ENCODE measurements around the gene DISC1. TPM values are rescaled to one million over a fixed set of nuclear protein-coding genes. Genes with fewer than 3 reads are reported as not detected.

Gene DISC1
- polyA plus RNA-seq, 3 donors, result 5.5 to 14.7 (median 5.8) TPM

DNA sequence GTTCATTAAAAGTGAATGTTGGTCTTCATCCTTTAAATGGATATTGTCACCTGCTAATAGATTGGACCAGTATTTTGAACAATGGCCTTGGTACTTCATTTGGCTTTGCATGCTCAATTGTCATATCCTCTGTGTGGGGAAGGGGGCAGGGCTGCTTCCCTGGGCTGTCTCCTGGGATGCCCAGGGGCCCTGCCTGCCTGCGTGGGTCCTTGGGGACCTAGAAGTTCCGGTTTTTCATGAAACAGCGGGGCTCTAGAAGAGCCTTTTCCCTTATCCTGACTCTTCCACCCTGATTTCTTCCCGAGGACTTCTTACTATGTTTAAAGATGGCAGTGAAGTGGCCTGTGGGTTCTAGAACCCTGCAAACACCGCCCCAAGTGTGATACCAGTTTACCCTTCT is 97.5 kb downstream of the DISC1 start:
- Histone ChIP-seq H3K4me3 (replicated peaks in 1 of 3; ENCODE audit: low read depth in 2 of 3, low read length in 3 of 3) (no peak overlapping the region), H3K9me3 (replicated peaks in 1 of 2; ENCODE audit: control insufficient read depth in 1 of 2, insufficient read depth in 1 of 2, low read length in 2 of 2) (no peaks in the 10 kb centered on the region), H3K4me2 (replicated peaks; ENCODE audit: extremely low read depth, low read length, poor library complexity, severe bottlenecking) (no peak overlapping the region), H3K36me3 (replicated peaks in 1 of 2; ENCODE audit: control insufficient read depth in 1 of 2, insufficient read depth in 2 of 2, low read length in 2 of 2) (peaks cover 0 to 49% of the 10 kb centered on the region in 2 donors), H3K4me1 (ENCODE audit: control insufficient read depth in 1 of 2, insufficient read depth in 2 of 2, low read length in 2 of 2) (peaks cover 19% of the 10 kb centered on the region in 2 donors), H2AFZ (ENCODE audit: insufficient read depth, low read depth, low read length, poor library complexity, severe bottlenecking) (no peak overlapping the region), H4K20me1 (ENCODE audit: insufficient read depth, low read length) (peaks cover 42% of the 10 kb centered on the region), H3K27ac (ENCODE audit: low read depth in 1 of 2, low read length in 2 of 2) (no peak overlapping the region), H3K79me2 (ENCODE audit: insufficient read depth, low read length) (peaks cover 16% of the 10 kb centered on the region), H3K9ac (ENCODE audit: insufficient read depth, low read length, poor library complexity, severe bottlenecking) (no peak overlapping the region), H3K27me3 (ENCODE audit: control insufficient read depth in 2 of 2, insufficient read depth in 2 of 2, low read length in 2 of 2) (no peaks in the 10 kb centered on the region)
- H3K27ac Mint-ChIP-seq, result peak overlapping the region in 3 of 7 donors; percentile 53 to 76 (median 65)
- peaks cover 22% of the 10 kb centered on the region for H3K4me1 Mint-ChIP-seq
- no peaks in the 10 kb centered on the region for H3K27me3 Mint-ChIP-seq (ENCODE audit: low read depth in 3 of 3)
- DNase-seq, result no peak
- intact Hi-C loops (cut with micrococcal nuclease), result no loop called here
- WGBS (ENCODE audit: insufficient coverage), result no CpG with 5 or more reads among the region's 5 CpGs
- peaks cover 32 to 38% of the 10 kb centered on the region in 2 donors for H3K36me3 Mint-ChIP-seq
- no peaks in the 10 kb centered on the region for H3K9me3 Mint-ChIP-seq
- TF ChIP-seq, protein P1, sequence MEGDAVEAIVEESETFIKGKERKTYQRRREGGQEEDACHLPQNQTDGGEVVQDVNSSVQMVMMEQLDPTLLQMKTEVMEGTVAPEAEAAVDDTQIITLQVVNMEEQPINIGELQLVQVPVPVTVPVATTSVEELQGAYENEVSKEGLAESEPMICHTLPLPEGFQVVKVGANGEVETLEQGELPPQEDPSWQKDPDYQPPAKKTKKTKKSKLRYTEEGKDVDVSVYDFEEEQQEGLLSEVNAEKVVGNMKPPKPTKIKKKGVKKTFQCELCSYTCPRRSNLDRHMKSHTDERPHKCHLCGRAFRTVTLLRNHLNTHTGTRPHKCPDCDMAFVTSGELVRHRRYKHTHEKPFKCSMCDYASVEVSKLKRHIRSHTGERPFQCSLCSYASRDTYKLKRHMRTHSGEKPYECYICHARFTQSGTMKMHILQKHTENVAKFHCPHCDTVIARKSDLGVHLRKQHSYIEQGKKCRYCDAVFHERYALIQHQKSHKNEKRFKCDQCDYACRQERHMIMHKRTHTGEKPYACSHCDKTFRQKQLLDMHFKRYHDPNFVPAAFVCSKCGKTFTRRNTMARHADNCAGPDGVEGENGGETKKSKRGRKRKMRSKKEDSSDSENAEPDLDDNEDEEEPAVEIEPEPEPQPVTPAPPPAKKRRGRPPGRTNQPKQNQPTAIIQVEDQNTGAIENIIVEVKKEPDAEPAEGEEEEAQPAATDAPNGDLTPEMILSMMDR (IDR thresholded peaks at IDR 0.05), result no peak
- no peak overlapping the region for H3K4me3 Mint-ChIP-seq

DNA sequence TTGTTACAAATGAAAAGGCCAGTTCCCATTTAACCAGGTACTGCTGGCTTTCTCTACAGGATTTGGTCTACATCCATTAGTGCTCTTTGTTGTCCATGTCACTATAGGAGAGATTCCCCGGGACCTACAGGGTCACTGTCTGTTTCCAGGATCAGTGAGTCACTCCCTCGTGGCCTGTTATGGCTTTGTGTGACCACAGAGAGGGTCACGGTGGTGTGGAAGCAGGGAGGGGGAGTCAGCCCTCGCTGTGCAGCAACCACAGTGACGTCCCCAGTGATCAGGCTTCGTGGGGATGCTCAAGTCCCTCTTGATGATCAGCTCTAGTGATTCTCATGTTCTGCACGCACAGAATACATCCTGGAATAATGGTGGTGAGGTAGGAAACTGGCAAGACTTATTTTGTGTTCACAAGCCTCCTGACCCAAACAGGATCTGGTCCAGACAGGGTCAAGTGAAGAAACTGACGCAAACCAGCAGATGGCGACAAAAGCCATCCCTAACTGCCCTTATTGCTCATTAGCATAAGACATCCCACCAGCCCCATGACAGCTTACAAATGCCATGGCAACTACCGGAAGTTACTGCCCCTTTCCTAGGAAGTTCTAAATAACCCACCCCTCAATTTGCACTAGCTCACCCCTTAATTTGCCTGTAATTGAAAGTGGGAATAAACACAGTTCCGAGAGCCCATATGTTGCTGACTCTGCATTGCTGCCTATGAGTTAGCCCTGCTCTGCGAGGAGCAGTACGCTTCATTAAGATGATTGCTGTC is 98.5 kb downstream of the DISC1 start:
- H3K27ac Mint-ChIP-seq, result peak overlapping the region; percentile 45 to 86 (median 68)
- H3K9me3 Mint-ChIP-seq, result no peaks in the 10 kb centered on the region
- TF ChIP-seq, protein P1 (IDR thresholded peaks at IDR 0.05), result peak; percentile 71
- Histone ChIP-seq H3K79me2 (ENCODE audit: insufficient read depth, low read length) (peaks cover 21% of the 10 kb centered on the region), H2AFZ (ENCODE audit: insufficient read depth, low read depth, low read length, poor library complexity, severe bottlenecking) (no peak overlapping the region), H4K20me1 (ENCODE audit: insufficient read depth, low read length) (peaks cover 43% of the 10 kb centered on the region), H3K36me3 (replicated peaks in 1 of 2; ENCODE audit: control insufficient read depth in 1 of 2, insufficient read depth in 2 of 2, low read length in 2 of 2) (peaks cover 0 to 41% of the 10 kb centered on the region in 2 donors), H3K9me3 (replicated peaks in 1 of 2; ENCODE audit: control insufficient read depth in 1 of 2, insufficient read depth in 1 of 2, low read length in 2 of 2) (no peaks in the 10 kb centered on the region), H3K9ac (ENCODE audit: insufficient read depth, low read length, poor library complexity, severe bottlenecking) (no peak overlapping the region), H3K4me2 (replicated peaks; ENCODE audit: extremely low read depth, low read length, poor library complexity, severe bottlenecking) (no peak overlapping the region), H3K27me3 (ENCODE audit: control insufficient read depth in 2 of 2, insufficient read depth in 2 of 2, low read length in 2 of 2) (no peaks in the 10 kb centered on the region), H3K4me3 (replicated peaks in 1 of 3; ENCODE audit: low read depth in 2 of 3, low read length in 3 of 3) (no peak overlapping the region), H3K27ac (ENCODE audit: low read depth in 1 of 2, low read length in 2 of 2) (peak overlapping the region in 1 of 2 donors; percentile 55), H3K4me1 (ENCODE audit: control insufficient read depth in 1 of 2, insufficient read depth in 2 of 2, low read length in 2 of 2) (peaks cover 19% of the 10 kb centered on the region in 2 donors)
- H3K4me1 Mint-ChIP-seq, result peaks cover 22% of the 10 kb centered on the region
- no peak overlapping the region for H3K4me3 Mint-ChIP-seq
- peaks cover 32 to 34% of the 10 kb centered on the region in 2 donors for H3K36me3 Mint-ChIP-seq
- no peaks in the 10 kb centered on the region for H3K27me3 Mint-ChIP-seq (ENCODE audit: low read depth in 3 of 3)
- intact Hi-C loops (cut with micrococcal nuclease), result no loop called here
- WGBS (ENCODE audit: insufficient coverage), result 63% methylated on average over 12 of the region's 13 CpGs
- DNase-seq, result peak; percentile 48 to 71 (median 71)

Measured in CD14-positive monocyte (primary cell).